Naive thymus-derived CD4-positive, alpha-beta T cell (primary cell): ENCODE data around the gene DTNB. TPM values are rescaled to one million over a fixed set of nuclear protein-coding genes. Genes with fewer than 3 reads are reported as not detected.
A peak's percentile ranks its signal among the peaks of the same experiment; 100 is the strongest.

Source experiments
- ATAC-seq: fragments of 150-1000 bp; cut with Tn5 transposase; 2 replicates; pipeline ENCODE4 v1.10.0; 2021; ENCODE audit warnings: mild to moderate bottlenecking, moderate library complexity
- CTCF ChIA-PET: fragments of 350-600 bp; sonication (Branson Sonifier 250); formaldehyde crosslinking; loops from one replicate; lab custom pipeline; 2021; ENCODE audit warnings: antibody characterized with exemption; lab: Charles Lee
- POLR2A ChIA-PET: fragments of 350-600 bp; sonication (Branson Sonifier 250); formaldehyde crosslinking; loops from one replicate; lab custom pipeline; 2021; ENCODE audit warnings: antibody characterized with exemption, inconsistent platforms; lab: Charles Lee
- DNase-seq, 9 donors: peaks; one replicate each; pipeline versions ENCODE4 v3.0.0 to v3.0.0-alpha.2; 2020 to 2022; ENCODE audit warnings: mixed read lengths in 1 of 9
- H3K27ac ChIP-seq: one replicate; pipeline ENCODE4 v1.7.0; 2013; ENCODE audit warnings: mild to moderate bottlenecking, low read depth, low read length, moderate library complexity
- H3K27me3 ChIP-seq, 2 donors: one replicate each; pipeline ENCODE4 v1.7.0; 2013; ENCODE audit warnings: low read length in 2 of 2, mild to moderate bottlenecking in 2 of 2, moderate library complexity in 2 of 2; ENCODE audit not compliant: control insufficient read depth in 2 of 2, insufficient read depth in 2 of 2
- H3K36me3 ChIP-seq, 3 experiments: 1 replicate in 2 of 3; 2 replicates in 1 of 3; pipeline ENCODE4 v1.7.0; 2013; ENCODE audit warnings: low read length in 3 of 3, mild to moderate bottlenecking in 3 of 3, moderate library complexity in 1 of 3; ENCODE audit not compliant: insufficient read depth in 3 of 3, control insufficient read depth in 2 of 3
- H3K4me1 ChIP-seq, 2 donors: one replicate each; pipeline ENCODE4 v1.7.0; 2013; ENCODE audit warnings: low read length in 2 of 2, mild to moderate bottlenecking in 2 of 2, moderate library complexity in 1 of 2; ENCODE audit not compliant: control insufficient read depth in 2 of 2, insufficient read depth in 2 of 2
- H3K4me3 ChIP-seq: 2 replicates; pipeline ENCODE4 v1.7.0; 2013; ENCODE audit warnings: mild to moderate bottlenecking, low read length
- H3K9me3 ChIP-seq, 3 experiments: 1 replicate in 2 of 3; 2 replicates in 1 of 3; pipeline ENCODE4 v1.7.0; 2013; ENCODE audit warnings: low read length in 3 of 3; ENCODE audit not compliant: control insufficient read depth in 2 of 3
- H3K27ac Mint-ChIP-seq, 9 donors: one replicate each; pipeline ENCODE4 v1.8.0; 2020 to 2022; ENCODE audit warnings: mixed read lengths in 9 of 9, mild to moderate bottlenecking in 8 of 9, moderate library complexity in 5 of 9, inconsistent platforms in 2 of 9
- H3K27me3 Mint-ChIP-seq, 5 donors: one replicate each; pipeline ENCODE4 v1.8.0; 2021 to 2022; ENCODE audit warnings: mixed read lengths in 5 of 5, mild to moderate bottlenecking in 1 of 5
- H3K36me3 Mint-ChIP-seq, 5 donors: one replicate each; pipeline ENCODE4 v1.8.0; 2020 to 2022; ENCODE audit warnings: mixed read lengths in 5 of 5, mild to moderate bottlenecking in 3 of 5, inconsistent platforms in 1 of 5
- H3K4me1 Mint-ChIP-seq, 7 donors: one replicate each; pipeline ENCODE4 v1.8.0; 2020 to 2022; ENCODE audit warnings: mixed read lengths in 7 of 7, mild to moderate bottlenecking in 3 of 7, inconsistent platforms in 1 of 7
- H3K4me3 Mint-ChIP-seq, 10 donors: one replicate each; pipeline ENCODE4 v1.8.0; 2020 to 2022; ENCODE audit warnings: mild to moderate bottlenecking in 10 of 10, mixed read lengths in 10 of 10, moderate library complexity in 6 of 10, inconsistent platforms in 2 of 10
- H3K9me3 Mint-ChIP-seq, 11 donors: one replicate each; pipeline ENCODE4 v1.8.0; 2020 to 2022; ENCODE audit warnings: mixed read lengths in 11 of 11, mild to moderate bottlenecking in 4 of 11, inconsistent platforms in 1 of 11, moderate library complexity in 1 of 11
- intact Hi-C, 2 donors: fragments of 100-400 bp; cut with micrococcal nuclease; formaldehyde crosslinking; loops; one replicate each; pipeline ENCODE4 v1.15.1; 2023
- polyA plus RNA-seq, 2 donors: library from polyadenylated mRNA; unstranded; fragments of 300-500 nt; fragmentation: Illumina TruSeq; gene quantifications; one replicate each; pipeline ENCODE4 v1.2.3, GENCODE V29; 2021
- total RNA-seq, 6 experiments: library from RNA in 5 of 6; stranded (reverse) in 5 of 6; gene quantifications; 1 replicate in 5 of 6; 2 replicates in 1 of 6; pipeline ENCODE4 v1.2.3 and lab custom pipeline; 2021 to 2026

Gene DTNB
- total and polyA plus RNA-seq, 7 experiments from 2014 or later, result 17.0 to 56.2 (median 33.1) TPM

DNA sequence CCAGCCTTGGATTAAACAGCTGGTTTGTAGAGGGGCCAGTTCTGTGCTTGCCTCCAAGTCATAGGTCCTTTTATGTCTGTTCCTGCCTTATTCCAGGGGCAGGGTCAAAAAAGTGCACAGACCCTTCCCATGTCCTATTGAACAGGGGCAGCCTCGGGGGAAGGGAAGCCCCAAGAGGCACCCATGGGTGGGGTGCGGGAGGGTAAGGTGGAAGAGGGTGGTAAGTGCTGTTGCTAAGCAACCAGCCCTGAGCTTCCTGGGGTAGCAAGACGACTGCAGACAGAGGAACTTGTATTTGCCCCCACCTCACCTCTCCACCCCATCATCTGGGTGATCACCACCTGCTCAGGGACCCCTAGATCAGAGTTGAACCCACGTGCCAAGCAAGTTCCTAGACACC lies 339.4 kb downstream of the DTNB start:
- Histone ChIP-seq H3K9me3 (no peaks in the 10 kb centered on the region), H3K4me1 (peaks cover 13 to 58% of the 10 kb centered on the region in 2 donors), H3K4me3 (no peak overlapping the region), H3K27ac (peak overlapping the region; percentile 51), H3K27me3 (no peaks in the 10 kb centered on the region), H3K36me3 (no peaks in the 10 kb centered on the region)
- peak overlapping the region; percentile 50 to 95 (median 85) for H3K27ac Mint-ChIP-seq
- peak overlapping the region in 8 of 10 donors; percentile 44 to 81 (median 62) for H3K4me3 Mint-ChIP-seq
- H3K4me1 Mint-ChIP-seq, result peaks cover 61 to 96% (median 89%) of the 10 kb centered on the region in 7 donors
- H3K9me3 Mint-ChIP-seq, result peaks cover 0 to 1% (median 0%) of the 10 kb centered on the region in 11 donors
- peaks cover 0 to 18% (median 9%) of the 10 kb centered on the region in 5 donors for H3K36me3 Mint-ChIP-seq
- no peaks in the 10 kb centered on the region for H3K27me3 Mint-ChIP-seq
- DNase-seq (peak in 5 of 9 donors; percentile 30 to 53 (median 47)), ATAC-seq (peak; percentile 58)
- intact Hi-C loops, result loop anchor here in 1 of 2 donors (2.0 kb wide), 1 partner anchor 19 kb away; no protein-coding TSS in a partner anchor
- ChIA-PET CTCF (interaction anchor here (0.6 to 2.1 kb wide), 3 partner anchors 13 to 42 kb away, joined by 3 to 7 read pairs (median 4); no protein-coding TSS in a partner anchor), POLR2A (interaction anchor here (0.6 to 1.7 kb wide), 8 partner anchors 17 to 60 kb away, joined by 3 to 6 read pairs (median 4); no protein-coding TSS in a partner anchor)

GRCh38 chr2:25332571-25332970 lies 340.8 kb downstream of the DTNB start:
- Mint-ChIP-seq H3K4me1 (peaks cover 51 to 87% (median 77%) of the 10 kb centered on the region in 7 donors), H3K27me3 (no peaks in the 10 kb centered on the region), H3K9me3 (peaks cover 0 to 7% (median 3%) of the 10 kb centered on the region in 11 donors), H3K36me3 (peaks cover 3 to 23% (median 15%) of the 10 kb centered on the region in 5 donors), H3K27ac (peak overlapping the region; percentile 4 to 88 (median 60)), H3K4me3 (peak overlapping the region in 4 of 10 donors; percentile 31 to 64 (median 35))
- Histone ChIP-seq H3K4me1 (peaks cover 13 to 44% of the 10 kb centered on the region in 2 donors), H3K4me3 (no peak overlapping the region), H3K27me3 (no peaks in the 10 kb centered on the region), H3K27ac (no peak overlapping the region), H3K9me3 (no peaks in the 10 kb centered on the region), H3K36me3 (peaks cover 0 to 3% (median 0%) of the 10 kb centered on the region in 3 experiments)
- ChIA-PET POLR2A (no interaction called here), CTCF (interaction anchor here (0.5 to 2.1 kb wide), 4 partner anchors 24 to 1036 kb away, joined by 3 to 7 read pairs (median 3); no protein-coding TSS in a partner anchor)
- DNase-seq, result no peak
- intact Hi-C loops, result no loop called here
- ATAC-seq, result no peak

DNA sequence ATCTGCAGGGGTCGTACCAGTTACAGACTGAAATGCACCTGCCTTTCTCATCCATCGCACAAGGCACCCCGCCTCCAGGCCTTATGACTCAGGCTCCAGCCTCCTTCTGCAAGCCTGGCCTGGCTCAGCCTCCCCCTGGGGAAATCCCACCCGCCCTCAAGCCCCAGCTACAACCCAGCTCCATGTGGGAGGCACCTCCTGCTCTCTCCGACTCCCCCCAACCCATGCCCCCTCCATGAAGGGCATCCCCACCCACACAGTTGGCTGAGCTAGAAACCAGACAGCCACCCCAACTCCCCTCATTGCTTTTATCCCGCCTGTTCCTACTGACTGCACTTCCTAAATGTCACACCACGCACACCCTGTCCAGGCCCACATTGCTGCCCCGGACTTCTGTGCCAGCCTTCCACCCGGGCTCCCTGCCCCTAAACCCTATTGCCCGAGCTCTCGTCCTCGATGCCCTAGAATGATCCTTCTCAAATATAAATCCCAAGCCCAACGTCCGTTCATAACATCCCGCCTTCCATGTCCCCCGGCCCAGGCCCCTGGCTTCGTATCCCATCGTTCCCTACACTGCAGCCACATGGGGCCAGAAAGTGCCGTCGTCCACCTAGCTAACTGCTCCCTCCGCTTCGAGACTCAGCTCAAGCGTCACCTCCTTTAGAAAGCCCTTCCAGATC lies 341.6 kb downstream of the DTNB start:
- Histone ChIP-seq H3K4me3 (no peak overlapping the region), H3K27ac (no peak overlapping the region), H3K27me3 (no peaks in the 10 kb centered on the region), H3K9me3 (peaks cover 0 to 7% (median under 1%) of the 10 kb centered on the region in 3 experiments), H3K4me1 (peaks cover 13 to 37% of the 10 kb centered on the region in 2 donors), H3K36me3 (peaks cover 0 to 9% (median 0%) of the 10 kb centered on the region in 3 experiments)
- Mint-ChIP-seq H3K4me1 (peaks cover 43 to 84% (median 70%) of the 10 kb centered on the region in 7 donors), H3K36me3 (peaks cover 10 to 30% (median 22%) of the 10 kb centered on the region in 5 donors), H3K9me3 (peaks cover 0 to 12% (median 8%) of the 10 kb centered on the region in 11 donors), H3K27ac (peak overlapping the region in 8 of 9 donors; percentile 42 to 88 (median 72)), H3K4me3 (peak overlapping the region in 1 of 10 donors; percentile 26), H3K27me3 (no peaks in the 10 kb centered on the region)
- ChIA-PET POLR2A (interaction anchor here (1.4 to 1.9 kb wide), 2 partner anchors 23 to 30 kb away, joined by 3 to 8 read pairs; no protein-coding TSS in a partner anchor), CTCF (interaction anchor here (0.5 to 1.4 kb wide), 4 partner anchors 17 to 244 kb away, joined by 3 to 5 read pairs (median 4); no protein-coding TSS in a partner anchor)
- ATAC-seq (no peak), DNase-seq (peak in 1 of 9 donors; percentile 65)
- intact Hi-C loops, result no loop called here

DNA sequence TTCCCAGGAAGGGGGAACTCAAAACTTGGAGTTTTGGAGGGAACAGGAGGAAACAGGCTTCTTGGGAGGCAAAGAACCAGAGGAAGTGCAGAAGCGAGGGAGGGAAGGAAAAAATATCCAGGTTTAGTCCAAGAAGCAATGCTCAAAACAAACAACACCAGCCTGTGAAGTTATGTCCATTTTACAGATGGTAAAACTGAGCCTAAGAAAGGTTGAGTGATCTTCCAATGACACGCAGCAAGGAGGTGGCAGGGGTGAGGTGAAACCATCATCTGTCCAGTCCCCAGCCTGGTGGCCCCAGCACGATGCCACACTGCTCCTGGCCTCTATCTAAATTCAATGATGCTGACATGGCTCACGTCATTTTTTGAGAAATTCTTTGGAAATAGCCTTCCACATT lies 342.4 kb downstream of the DTNB start:
- Histone ChIP-seq H3K27me3 (no peaks in the 10 kb centered on the region), H3K27ac (no peak overlapping the region), H3K36me3 (peaks cover 0 to 16% (median 0%) of the 10 kb centered on the region in 3 experiments), H3K9me3 (peaks cover 0 to 14% (median 7%) of the 10 kb centered on the region in 3 experiments), H3K4me3 (no peak overlapping the region), H3K4me1 (peaks cover 13 to 28% of the 10 kb centered on the region in 2 donors)
- intact Hi-C loops, result no loop called here
- peaks cover 38 to 80% (median 65%) of the 10 kb centered on the region in 7 donors for H3K4me1 Mint-ChIP-seq
- ATAC-seq, result no peak
- peak overlapping the region in 7 of 9 donors; percentile 2 to 88 (median 64) for H3K27ac Mint-ChIP-seq
- no peak for DNase-seq
- no peaks in the 10 kb centered on the region for H3K27me3 Mint-ChIP-seq
- POLR2A ChIA-PET, result interaction anchor here (1.4 to 1.9 kb wide), 2 partner anchors 22 to 31 kb away, joined by 3 to 8 read pairs; no protein-coding TSS in a partner anchor
- peaks cover 17 to 39% (median 28%) of the 10 kb centered on the region in 5 donors for H3K36me3 Mint-ChIP-seq
- CTCF ChIA-PET, result interaction anchor here (1.4 kb wide), 1 partner anchor 16 kb away, joined by 4 read pairs; no protein-coding TSS in a partner anchor
- peak overlapping the region in 1 of 10 donors; percentile 20 for H3K4me3 Mint-ChIP-seq
- H3K9me3 Mint-ChIP-seq, result peaks cover 0 to 20% (median 13%) of the 10 kb centered on the region in 11 donors

- DNase-seq (no peak), ATAC-seq (no peak)
- Mint-ChIP-seq H3K27ac (peak overlapping the region in 6 of 9 donors; percentile 16 to 84 (median 75)), H3K9me3 (peaks cover 0 to 25% (median 13%) of the 10 kb centered on the region in 11 donors), H3K4me3 (no peak overlapping the region), H3K27me3 (no peaks in the 10 kb centered on the region), H3K4me1 (peaks cover 33 to 80% (median 66%) of the 10 kb centered on the region in 7 donors), H3K36me3 (peaks cover 22 to 45% (median 33%) of the 10 kb centered on the region in 5 donors)
- intact Hi-C loops, result no loop called here
- peaks cover 13 to 27% of the 10 kb centered on the region in 2 donors for H3K4me1 ChIP-seq
- peaks cover 0 to 14% (median 7%) of the 10 kb centered on the region in 3 experiments for H3K9me3 ChIP-seq
- no peaks in the 10 kb centered on the region for H3K27me3 ChIP-seq
- CTCF ChIA-PET, result no interaction called here
- POLR2A ChIA-PET, result interaction anchor here (1.9 kb wide), 1 partner anchor 21 kb away, joined by 8 read pairs; no protein-coding TSS in a partner anchor
- H3K36me3 ChIP-seq, result peaks cover 0 to 16% (median 0%) of the 10 kb centered on the region in 3 experiments
- no peak overlapping the region for H3K27ac ChIP-seq
- H3K4me3 ChIP-seq, result no peak overlapping the region
Observed at GRCh38 chr2:25330273-25330672, 343.1 kb downstream of the DTNB start.
